GM12873 (cell line): ENCODE results near the gene ARL6.

ENCODE experiments used
- CTCF ChIP-seq: IDR thresholded peaks from 2 replicates; pipeline ENCODE4 v1.5.1; 2012; ENCODE audit warnings: low read depth, mild to moderate bottlenecking, moderate library complexity, low read length, control low read depth; ENCODE audit not compliant: insufficient read depth; ENCODE audit errors: missing control alignments

Gene ARL6

GRCh38 chr3:97821774-97822358, 57.3 kb downstream of the ARL6 start, which contains the start of gene CRYBG3:
CRYBG3 (plus strand) TSS chr3:97822011; CDS start chr3:97822207, 196 bp downstream.
- TF ChIP-seq CTCF = no peak

- no peak for TF ChIP-seq CTCF
These were observed 57.8 kb downstream of the ARL6 start for GRCh38 chr3:97822359-97822775.

GRCh38 chr3:97823046-97824004, 58.8 kb downstream of the ARL6 start:
- TF ChIP-seq CTCF = no peak

- TF ChIP-seq CTCF = no peak
These were observed 60.5 kb downstream of the ARL6 start for GRCh38 chr3:97825101-97825500.

GRCh38 chr3:97827741-97828471, 63.3 kb downstream of the ARL6 start:
- TF ChIP-seq CTCF = no peak

- no peak for TF ChIP-seq CTCF
These were observed 64.6 kb downstream of the ARL6 start for GRCh38 chr3:97829198-97829597.

GRCh38 chr3:97830638-97831037, 66.1 kb downstream of the ARL6 start:
- no peak for TF ChIP-seq CTCF
